Measurements from ENCODE around the gene USP40.

The USP40 gene

GRCh38 chr2:233551491-233551890 is 15.1 kb downstream of the USP40 start:
- DNase-seq = no peak

- no peak for DNase-seq
These were observed 19.8 kb downstream of the USP40 start for GRCh38 chr2:233546774-233547173.

- no peak for DNase-seq
These were observed 20.5 kb downstream of the USP40 start for GRCh38 chr2:233546101-233546500.

GRCh38 chr2:233544200-233544610 is 22.4 kb downstream of the USP40 start:
- no peak for DNase-seq

- no peak for DNase-seq
These were observed 24.1 kb downstream of the USP40 start for GRCh38 chr2:233542507-233542906.

- no peak for DNase-seq
These were observed 27.8 kb downstream of the USP40 start for GRCh38 chr2:233538741-233539140.

- no peak for DNase-seq
These were observed 31.3 kb downstream of the USP40 start for GRCh38 chr2:233535271-233535670.

GRCh38 chr2:233532971-233533370 is 33.6 kb downstream of the USP40 start:
- DNase-seq = no peak

GRCh38 chr2:233531955-233532354 is 34.6 kb downstream of the USP40 start:
- DNase-seq = no peak

GRCh38 chr2:233530381-233530780 is 36.2 kb downstream of the USP40 start:
- no peak for DNase-seq

- DNase-seq = no peak
These were observed 38.4 kb downstream of the USP40 start for GRCh38 chr2:233528182-233528581.

GRCh38 chr2:233525791-233526190 is 40.8 kb downstream of the USP40 start:
- DNase-seq = no peak

- DNase-seq = no peak
These were observed 46.6 kb downstream of the USP40 start for GRCh38 chr2:233519787-233520611.

GRCh38 chr2:233513953-233514655 is 52.5 kb downstream of the USP40 start:
- no peak for DNase-seq

- no peak for DNase-seq
These were observed 62.5 kb downstream of the USP40 start for GRCh38 chr2:233503947-233504637.

- DNase-seq = no peak
These were observed 63.1 kb downstream of the USP40 start for GRCh38 chr2:233503481-233503880.

- no peak for DNase-seq
These were observed 65.1 kb downstream of the USP40 start for GRCh38 chr2:233501198-233502076.

GRCh38 chr2:233499928-233500327 is 66.7 kb downstream of the USP40 start:
- no peak for DNase-seq

GRCh38 chr2:233498126-233498525 is 68.5 kb downstream of the USP40 start:
- no peak for DNase-seq

GRCh38 chr2:233497692-233498091 is 68.9 kb downstream of the USP40 start:
- DNase-seq = no peak

- no peak for DNase-seq
These were observed 70.8 kb downstream of the USP40 start for GRCh38 chr2:233495503-233496496.
